HEK293 (cell line): ENCODE measurements around the gene FOXN3.

Source experiments
- CTCF ChIP-seq: fragments of 450-650 bp; formaldehyde crosslinking; IDR thresholded peaks from 2 replicates; pipeline ENCODE4 v1.5.1; 2016; ENCODE audit warnings: missing biosample characterization, missing genetic modification characterization
- OVOL3 ChIP-seq: fragments of 450-650 bp; formaldehyde crosslinking; IDR thresholded peaks from 2 replicates; pipeline ENCODE4 v1.5.1; 2016; ENCODE audit warnings: missing biosample characterization, missing genetic modification characterization
- SETDB1 ChIP-seq: IDR thresholded peaks from one replicate; pipeline ENCODE4 v1.6.1; 2017; ENCODE audit warnings: mild to moderate bottlenecking, low read length, moderate library complexity, mixed read lengths; ENCODE audit not compliant: insufficient read length
- ZBTB7A ChIP-seq: fragments of 450-650 bp; formaldehyde crosslinking; IDR thresholded peaks from 2 replicates; pipeline ENCODE4 v1.5.1; 2016; ENCODE audit warnings: low read depth, missing biosample characterization, missing genetic modification characterization
- ZNF513 ChIP-seq: fragments of 450-650 bp; IDR thresholded peaks from 2 replicates; pipeline ENCODE4 v1.5.1; 2018; ENCODE audit warnings: missing biosample characterization, missing genetic modification characterization

GRCh38 chr14:89171168-89171567 is 245.9 kb downstream of the FOXN3 start:
- TF ChIP-seq OVOL3 (tag by site-specific recombination) (no peak), ZNF513 (tag by site-specific recombination) (no peak), CTCF (tag by site-specific recombination) (no peak), SETDB1 (no peak), ZBTB7A (tag by site-specific recombination) (no peak)
